Caco-2 (cell line): Measurements from ENCODE around the gene TTC31. TPM values are rescaled to one million over a fixed set of nuclear protein-coding genes. Genes with fewer than 3 reads are reported as not detected.
A peak's percentile ranks its signal among the peaks of the same experiment; 100 is the strongest.

Source experiments
- BruUV-seq: library from RNA; stranded (reverse); fragments of 400-500 nt; replicated peaks from 2 replicates; lab custom pipeline; 2021; lab: Mats Ljungman, UMichigan
- CTCF ChIA-PET: fragments of 300-600 bp; sonication (Branson Sonifier 250); formaldehyde crosslinking; loops from one replicate; lab custom pipeline; 2022; ENCODE audit warnings: antibody characterized with exemption; lab: Charles Lee
- POLR2A ChIA-PET: fragments of 300-600 bp; sonication (Branson Sonifier 250); formaldehyde crosslinking; loops from one replicate; lab custom pipeline; 2022; ENCODE audit warnings: antibody characterized with exemption; lab: Charles Lee
- DNase-seq, 2 experiments: peaks; one replicate each; pipeline versions ENCODE4 v3.0.0 to v3.0.0-alpha.2; 2020 to 2022
- H3K27me3 ChIP-seq: replicated peaks from 2 replicates; pipeline ENCODE4 v1.6.0; 2011; ENCODE audit warnings: low read length; ENCODE audit not compliant: control insufficient read depth, insufficient read depth
- H3K36me3 ChIP-seq: 2 replicates; pipeline ENCODE4 v1.5.1; 2011; ENCODE audit warnings: low read length; ENCODE audit not compliant: control insufficient read depth, insufficient read depth
- H3K4me1 ChIP-seq: fragments of 250-450 bp; sonication (Bioruptor Pico); 2 replicates; pipeline ENCODE4 v1.5.1; 2020; ENCODE audit warnings: mild to moderate bottlenecking
- H3K4me3 ChIP-seq: 2 replicates; pipeline ENCODE4 v1.5.1; 2011; ENCODE audit warnings: low read depth, mild to moderate bottlenecking, control low read depth, low read length
- H3K9me3 ChIP-seq: fragments of 250-450 bp; sonication (Bioruptor Pico); 2 replicates; pipeline ENCODE4 v1.5.1; 2020; ENCODE audit warnings: mild to moderate bottlenecking, moderate library complexity
- H3K27ac Mint-ChIP-seq: one replicate; pipeline ENCODE4 v1.8.0; 2022; ENCODE audit warnings: mixed read lengths; ENCODE audit not compliant: unreplicated experiment
- H3K27me3 Mint-ChIP-seq: one replicate; pipeline ENCODE4 v1.8.0; 2022; ENCODE audit warnings: mixed read lengths; ENCODE audit not compliant: insufficient read depth, unreplicated experiment
- H3K36me3 Mint-ChIP-seq: one replicate; pipeline ENCODE4 v1.8.0; 2022; ENCODE audit warnings: mild to moderate bottlenecking, mixed read lengths; ENCODE audit not compliant: insufficient read depth, unreplicated experiment
- H3K4me1 Mint-ChIP-seq: one replicate; pipeline ENCODE4 v1.8.0; 2022; ENCODE audit warnings: low read depth, mixed read lengths; ENCODE audit not compliant: unreplicated experiment
- H3K4me3 Mint-ChIP-seq: one replicate; pipeline ENCODE4 v1.8.0; 2022; ENCODE audit warnings: mild to moderate bottlenecking, moderate library complexity, mixed read lengths; ENCODE audit not compliant: unreplicated experiment
- H3K9me3 Mint-ChIP-seq: one replicate; pipeline ENCODE4 v1.8.0; 2022; ENCODE audit warnings: mixed read lengths; ENCODE audit not compliant: unreplicated experiment
- intact Hi-C: fragments of 100-400 bp; cut with micrococcal nuclease; formaldehyde crosslinking; loops from one replicate; pipeline ENCODE4 v1.10.0; 2022; ENCODE audit not compliant: unreplicated experiment
- total RNA-seq: library from RNA; stranded (reverse); gene quantifications from 2 replicates; pipeline ENCODE4 v1.2.3, GENCODE V29; 2022
- TF ChIP-seq, protein P1 (sequence below), 2 experiments: fragments of 200-600 bp in 1 of 2; IDR thresholded peaks; 1 replicate in 1 of 2; 2 replicates in 1 of 2; pipeline versions ENCODE4 v1.5.1 to v1.8.0; 2011 to 2022; ENCODE audit warnings: antibody characterized with exemption in 1 of 2, control low read depth in 1 of 2, inconsistent platforms in 1 of 2, low read depth in 1 of 2, low read length in 1 of 2, mild to moderate bottlenecking in 1 of 2, moderate library complexity in 1 of 2; ENCODE audit not compliant: insufficient read depth in 1 of 2, severe bottlenecking in 1 of 2, unreplicated experiment in 1 of 2

The TTC31 gene
- total RNA-seq, 1 experiment from 2014 or later, result 32.4 TPM

DNA sequence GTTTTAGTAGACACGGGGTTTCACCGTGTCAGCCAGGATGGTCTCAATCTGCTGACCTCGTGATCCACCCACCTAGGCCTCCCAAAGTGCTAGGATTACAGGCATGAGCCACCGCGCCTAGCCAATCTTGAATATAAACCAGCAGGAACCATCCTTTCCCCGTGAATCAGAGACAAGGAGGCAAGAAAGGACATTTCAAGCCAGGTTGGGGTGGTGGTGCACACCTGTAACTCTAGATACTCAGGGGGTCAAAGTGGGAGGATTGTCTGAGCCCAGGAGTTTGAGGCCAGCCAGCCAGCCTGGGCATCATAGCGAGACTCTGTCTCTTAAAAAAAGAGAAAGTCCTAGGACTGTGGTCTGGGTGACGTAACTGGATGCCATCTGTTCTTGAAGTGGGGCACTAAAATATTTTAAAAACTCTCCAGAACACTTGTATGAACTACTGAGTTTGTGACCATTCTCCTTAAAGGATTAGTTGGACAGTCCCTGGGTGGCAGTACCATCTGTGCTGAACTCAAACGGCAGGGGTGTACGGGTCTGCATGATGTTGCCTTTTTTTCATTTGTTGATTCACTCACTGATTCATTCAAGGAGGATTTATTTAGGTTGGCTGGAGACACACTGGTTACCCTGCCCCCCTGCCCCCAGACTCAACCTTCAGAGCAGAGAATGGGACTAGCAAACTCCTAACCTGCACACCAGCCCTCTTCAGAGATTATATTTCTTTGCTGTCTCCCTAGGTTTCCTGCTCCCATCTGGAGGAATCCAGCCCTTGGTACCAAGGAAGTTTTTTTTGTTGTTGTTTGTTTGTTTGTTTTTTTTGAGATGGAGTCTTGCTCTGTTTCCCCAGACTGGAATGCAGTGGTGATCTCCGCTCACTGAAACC, 28.5 kb downstream of the TTC31 start:
- no peaks in the 10 kb centered on the region for H3K9me3 ChIP-seq
- Mint-ChIP-seq H3K4me3 (no peak overlapping the region), H3K27me3 (no peaks in the 10 kb centered on the region), H3K4me1 (peaks cover 13% of the 10 kb centered on the region), H3K9me3 (no peaks in the 10 kb centered on the region), H3K27ac (no peak overlapping the region), H3K36me3 (peaks cover 24% of the 10 kb centered on the region)
- peaks cover 12% of the 10 kb centered on the region for H3K4me1 ChIP-seq
- TF ChIP-seq, protein P1, sequence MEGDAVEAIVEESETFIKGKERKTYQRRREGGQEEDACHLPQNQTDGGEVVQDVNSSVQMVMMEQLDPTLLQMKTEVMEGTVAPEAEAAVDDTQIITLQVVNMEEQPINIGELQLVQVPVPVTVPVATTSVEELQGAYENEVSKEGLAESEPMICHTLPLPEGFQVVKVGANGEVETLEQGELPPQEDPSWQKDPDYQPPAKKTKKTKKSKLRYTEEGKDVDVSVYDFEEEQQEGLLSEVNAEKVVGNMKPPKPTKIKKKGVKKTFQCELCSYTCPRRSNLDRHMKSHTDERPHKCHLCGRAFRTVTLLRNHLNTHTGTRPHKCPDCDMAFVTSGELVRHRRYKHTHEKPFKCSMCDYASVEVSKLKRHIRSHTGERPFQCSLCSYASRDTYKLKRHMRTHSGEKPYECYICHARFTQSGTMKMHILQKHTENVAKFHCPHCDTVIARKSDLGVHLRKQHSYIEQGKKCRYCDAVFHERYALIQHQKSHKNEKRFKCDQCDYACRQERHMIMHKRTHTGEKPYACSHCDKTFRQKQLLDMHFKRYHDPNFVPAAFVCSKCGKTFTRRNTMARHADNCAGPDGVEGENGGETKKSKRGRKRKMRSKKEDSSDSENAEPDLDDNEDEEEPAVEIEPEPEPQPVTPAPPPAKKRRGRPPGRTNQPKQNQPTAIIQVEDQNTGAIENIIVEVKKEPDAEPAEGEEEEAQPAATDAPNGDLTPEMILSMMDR (IDR thresholded peaks at IDR 0.05; ENCODE audit: insufficient read depth in 1 of 2, low read depth in 1 of 2, low read length in 1 of 2, severe bottlenecking in 1 of 2, unreplicated experiment in 1 of 2), result no peak
- BruUV-seq, result no TSS peak
- POLR2A ChIA-PET, result no interaction called here
- CTCF ChIA-PET, result interaction anchor here (1.4 kb wide), 1 partner anchor 21 kb away, joined by 4 read pairs; no protein-coding TSS in a partner anchor
- peak in 1 of 2 experiments; percentile 26 for DNase-seq
- no peaks in the 10 kb centered on the region for H3K27me3 ChIP-seq
- H3K4me3 ChIP-seq, result no peak overlapping the region
- H3K36me3 ChIP-seq, result no peaks in the 10 kb centered on the region
- intact Hi-C loops, result no loop called here

DNA sequence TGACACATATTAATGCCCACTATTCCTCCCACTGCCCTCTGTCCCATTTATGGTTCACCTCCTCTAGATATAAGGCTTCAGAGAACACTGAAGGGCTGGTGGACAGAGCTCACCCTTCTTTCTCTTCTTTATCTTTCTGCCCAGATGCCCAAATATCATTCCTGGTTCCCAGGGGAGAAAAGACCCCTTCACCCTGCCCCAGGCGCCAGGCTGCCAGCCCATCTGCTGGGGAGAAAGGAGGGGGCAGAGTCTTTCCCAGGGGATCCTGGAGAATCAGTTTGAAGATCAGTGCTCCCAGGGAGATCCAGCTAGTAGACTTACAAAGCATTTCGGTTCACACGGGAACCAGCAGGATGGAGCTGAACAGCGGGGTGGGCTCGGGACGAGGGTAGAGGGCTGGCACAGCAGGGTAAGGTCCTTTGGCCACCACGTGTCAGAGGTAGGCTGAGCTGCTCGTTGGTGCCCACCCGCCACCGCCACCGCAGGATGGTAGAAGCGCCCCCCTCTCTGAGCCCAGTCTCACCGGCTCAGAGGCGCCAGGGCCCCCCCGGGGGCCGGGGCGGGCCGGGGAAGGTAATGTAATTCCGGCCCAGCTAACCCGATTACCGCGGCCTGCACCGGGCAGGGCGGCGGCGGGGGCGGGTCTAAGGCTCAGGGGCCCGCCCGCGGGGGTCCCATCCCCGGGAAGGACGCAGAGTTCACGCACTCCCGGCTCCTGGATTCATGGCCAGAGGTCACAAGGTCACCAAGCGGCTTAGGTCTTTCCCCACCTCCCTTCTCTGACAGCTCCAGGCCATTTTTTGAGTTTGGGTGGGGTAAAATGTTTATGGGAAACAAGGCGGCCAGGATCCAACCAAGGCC, 30.1 kb downstream of the TTC31 start:
- no peaks in the 10 kb centered on the region for H3K36me3 ChIP-seq
- H3K27ac Mint-ChIP-seq, result no peak overlapping the region
- intact Hi-C loops, result no loop called here
- peaks cover 3% of the 10 kb centered on the region for H3K27me3 Mint-ChIP-seq
- ChIA-PET CTCF (interaction anchor here (1.4 kb wide), 1 partner anchor 19 kb away, joined by 4 read pairs; no protein-coding TSS in a partner anchor), POLR2A (no interaction called here)
- H3K4me1 ChIP-seq, result 0 out of 2 replicates have a peak, but pooled peaks cover 8% of the 10 kb centered on the region
- BruUV-seq, result no TSS peak
- H3K4me3 ChIP-seq, result no peak overlapping the region
- peaks cover 8% of the 10 kb centered on the region for H3K36me3 Mint-ChIP-seq
- H3K9me3 ChIP-seq, result no peaks in the 10 kb centered on the region
- TF ChIP-seq, protein P1 (IDR thresholded peaks at IDR 0.05; ENCODE audit: insufficient read depth in 1 of 2, low read depth in 1 of 2, low read length in 1 of 2, severe bottlenecking in 1 of 2, unreplicated experiment in 1 of 2), result no peak
- no peaks in the 10 kb centered on the region for H3K9me3 Mint-ChIP-seq
- DNase-seq, result peak in 1 of 2 experiments; percentile 27
- no peaks in the 10 kb centered on the region for H3K27me3 ChIP-seq
- peaks cover 8% of the 10 kb centered on the region for H3K4me1 Mint-ChIP-seq
- H3K4me3 Mint-ChIP-seq, result no peak overlapping the region
